GM18519 (cell line): ENCODE measurements around the gene TPK1.

Source experiments
- ATAC-seq: cut with Tn5 transposase; IDR thresholded peaks from one replicate; pipeline ENCODE4 v1.9.1; 2021; ENCODE audit warnings: mild to moderate bottlenecking, moderate library complexity; ENCODE audit not compliant: unreplicated experiment, low FRiP score

The TPK1 gene

DNA sequence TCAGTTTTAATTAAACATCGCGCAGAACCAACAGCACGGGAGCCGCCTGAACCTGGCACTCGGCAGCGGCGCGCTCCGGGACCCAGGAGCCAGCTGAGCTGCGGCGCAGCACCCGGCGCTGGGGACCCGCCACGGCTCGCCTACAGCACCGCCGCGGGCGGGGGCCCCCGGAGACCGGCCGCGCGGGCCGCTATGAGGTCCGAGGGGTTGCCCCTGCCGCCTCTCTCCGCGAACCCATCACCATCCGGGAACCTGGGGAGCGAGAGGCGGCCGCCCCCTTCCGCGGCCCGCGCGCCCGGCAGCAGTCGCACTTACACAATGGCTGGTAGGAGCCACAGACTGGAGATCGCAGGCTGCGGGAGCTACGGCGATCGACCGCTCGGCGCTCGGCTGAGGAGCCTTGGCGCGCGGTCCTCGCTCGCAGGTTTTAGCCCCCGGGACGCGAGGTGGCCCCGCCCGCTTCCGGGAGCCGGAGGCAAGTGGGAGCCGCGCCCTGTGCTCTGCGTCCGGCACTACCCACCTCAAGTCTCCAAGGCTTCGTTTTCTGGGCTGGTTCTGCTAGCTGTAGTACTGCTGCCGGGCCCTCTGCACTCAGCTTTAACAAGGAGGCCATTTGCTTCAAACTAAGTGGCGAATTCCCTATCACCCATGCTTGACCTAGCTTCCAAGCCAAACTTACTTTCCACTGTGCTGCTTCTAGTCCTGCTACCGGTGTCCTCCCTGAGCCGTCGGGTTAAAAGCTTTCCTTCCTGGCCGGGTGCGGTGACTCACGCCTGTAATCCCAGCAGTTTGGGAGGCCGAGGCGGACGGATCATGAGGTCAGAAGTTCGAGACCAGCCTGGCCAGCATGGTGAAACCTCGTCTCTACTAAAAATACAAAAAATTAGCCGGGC is at the start of gene TPK1:
Gene TPK1, minus strand, starts transcription at position 402 of the 893 bp plus-strand sequence. CDS start 451 bp downstream, outside the sequence.
- ATAC-seq: peak; percentile 91

DNA sequence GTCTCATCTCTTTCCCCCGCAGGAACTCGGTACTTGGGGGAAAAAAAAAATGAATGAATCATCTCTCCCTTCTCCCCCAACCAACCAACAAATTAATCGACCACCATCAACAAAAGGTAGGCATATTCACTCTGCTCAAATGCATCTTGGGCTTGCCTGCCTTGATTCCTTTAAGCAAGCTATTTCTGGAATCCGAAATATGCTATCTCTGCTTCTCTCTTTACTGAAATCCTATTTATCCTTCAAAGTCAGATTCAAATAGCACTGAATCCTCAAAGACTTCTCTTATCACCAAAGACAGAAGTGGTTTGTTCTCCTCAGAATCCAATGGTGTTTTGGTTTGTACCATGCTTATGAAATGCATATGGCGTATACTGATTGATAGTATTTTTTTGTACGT is 49.6 kb upstream of the TPK1 start:
- ATAC-seq: no peak

DNA sequence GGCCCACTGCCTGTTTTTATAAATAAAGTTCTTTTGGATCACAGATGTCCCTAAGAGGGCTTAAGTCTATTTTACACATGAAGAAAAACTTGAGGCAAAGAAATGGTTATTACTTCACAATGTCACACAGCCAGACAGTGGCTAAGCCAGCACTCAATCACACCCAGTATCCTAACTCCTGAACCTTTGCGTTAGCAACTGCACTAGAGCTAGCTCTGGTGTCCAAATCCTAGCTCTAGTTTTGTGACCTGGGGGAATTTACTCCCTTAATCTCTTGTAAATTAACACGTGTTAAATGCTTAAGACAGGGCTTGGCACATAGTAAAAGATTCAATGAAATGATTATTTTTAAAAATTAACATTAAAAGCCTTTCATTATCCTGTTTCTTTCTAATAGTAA is 49.0 kb upstream of the TPK1 start:
- no peak for ATAC-seq

DNA sequence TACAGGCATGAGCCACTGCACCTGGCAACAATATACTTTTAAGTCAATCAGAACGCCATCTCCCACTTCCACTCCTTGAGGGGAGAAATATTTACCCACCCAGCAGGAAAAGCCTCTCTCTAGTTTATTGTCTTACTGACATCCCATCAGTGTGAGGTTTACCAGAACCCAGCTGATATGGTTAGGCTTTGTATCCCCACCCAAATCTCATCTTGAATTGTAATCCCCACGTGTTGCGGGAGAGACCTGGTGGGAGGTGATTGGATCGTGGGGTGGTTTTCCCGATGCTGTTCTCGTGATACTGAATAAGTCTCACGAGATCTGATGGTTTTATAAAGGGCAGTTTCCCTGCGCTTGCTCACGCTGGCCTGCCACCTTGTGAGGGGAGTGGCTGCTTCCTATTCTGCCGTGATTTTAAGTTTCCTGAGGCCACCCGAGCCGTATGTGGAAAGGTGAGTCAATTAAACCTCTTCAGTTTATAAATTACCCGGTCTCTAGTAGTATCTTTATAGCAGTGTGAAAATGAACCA is 37.5 kb upstream of the TPK1 start:
- no peak for ATAC-seq

DNA sequence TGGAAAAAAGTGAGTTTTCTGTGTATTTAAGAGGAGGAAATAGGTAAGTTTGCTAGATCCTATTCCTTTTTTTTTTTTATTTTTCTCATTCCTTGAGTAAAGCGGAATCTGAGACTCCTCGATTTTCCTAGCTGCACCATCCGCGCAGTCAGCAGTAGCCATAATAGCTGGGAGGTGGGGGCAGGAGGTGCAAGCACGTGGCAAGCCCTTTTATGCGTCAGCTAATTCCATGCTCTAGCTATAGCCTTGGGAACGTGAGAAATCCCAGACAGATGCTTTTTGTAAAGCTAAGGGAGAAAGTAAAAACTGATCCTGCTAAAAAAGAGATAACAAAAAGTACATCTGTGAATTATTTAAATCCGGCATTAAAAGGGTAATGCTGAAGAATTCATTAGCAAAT is 33.2 kb upstream of the TPK1 start:
- ATAC-seq: no peak

DNA sequence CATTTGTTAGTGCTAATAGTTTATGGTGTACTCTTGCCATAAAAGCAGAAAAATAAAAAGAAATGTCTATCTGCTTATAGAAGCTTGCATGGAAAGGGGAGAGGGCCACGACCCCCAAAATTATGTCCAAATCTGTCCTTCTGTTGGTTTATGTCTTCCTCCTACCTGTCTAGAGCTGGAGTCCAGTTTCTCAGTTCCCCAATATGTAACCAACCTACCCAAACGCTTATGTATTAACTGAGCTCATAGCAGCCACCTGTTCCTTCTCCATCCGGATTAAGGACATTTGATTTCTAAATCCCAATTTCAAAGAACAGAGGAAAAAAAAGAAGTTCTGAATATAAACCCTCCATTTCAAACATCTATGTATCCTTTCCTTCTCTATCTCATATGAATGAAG is 30.3 kb upstream of the TPK1 start:
- ATAC-seq: no peak

DNA sequence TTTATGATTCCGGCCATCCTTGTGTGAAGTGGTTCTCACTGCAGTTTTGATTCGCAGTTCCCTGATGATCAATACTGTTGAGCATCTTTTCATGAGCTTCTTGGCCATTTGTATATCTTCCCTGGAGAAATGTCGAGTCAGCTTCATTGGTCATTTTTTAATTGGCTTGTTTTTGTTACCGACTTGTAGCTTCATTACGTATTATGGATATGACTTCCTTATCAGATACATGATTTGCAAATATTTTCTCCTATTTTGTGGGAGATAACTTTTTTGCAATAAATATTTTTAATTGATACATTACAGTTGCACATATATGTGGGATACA is 27.4 kb upstream of the TPK1 start:
- no peak for ATAC-seq

DNA sequence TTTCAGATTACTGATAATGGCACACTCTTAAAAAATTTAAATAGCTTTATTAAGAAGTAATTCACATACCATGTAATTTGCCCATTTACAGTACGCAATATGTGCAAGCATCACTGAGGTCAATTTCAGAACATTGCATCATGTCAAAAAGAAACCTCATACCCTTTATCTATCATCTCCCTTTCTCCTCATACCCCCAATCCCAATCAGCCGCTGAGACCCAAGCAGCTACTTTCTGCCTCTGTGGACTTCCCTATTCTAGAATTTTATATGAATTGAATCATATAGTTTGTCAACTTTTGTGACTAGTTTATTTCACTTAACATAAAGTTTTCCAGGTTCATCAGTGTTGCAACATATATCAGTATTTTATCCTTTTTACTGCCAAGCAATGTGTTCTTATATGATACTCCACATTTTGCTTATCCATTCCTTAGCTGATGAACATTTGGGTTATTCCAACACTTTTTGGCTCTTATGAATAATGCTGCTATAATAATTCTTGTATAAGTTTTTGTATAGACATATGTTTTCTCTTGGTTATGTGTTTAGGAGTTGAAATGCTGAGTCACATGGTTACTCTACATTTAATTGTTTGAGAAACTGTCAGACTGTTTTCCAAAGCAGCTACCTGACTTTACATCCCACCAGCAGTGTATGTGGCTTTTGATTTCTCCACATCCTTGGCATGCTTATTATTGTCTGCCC is 26.9 kb upstream of the TPK1 start:
- ATAC-seq: no peak

DNA sequence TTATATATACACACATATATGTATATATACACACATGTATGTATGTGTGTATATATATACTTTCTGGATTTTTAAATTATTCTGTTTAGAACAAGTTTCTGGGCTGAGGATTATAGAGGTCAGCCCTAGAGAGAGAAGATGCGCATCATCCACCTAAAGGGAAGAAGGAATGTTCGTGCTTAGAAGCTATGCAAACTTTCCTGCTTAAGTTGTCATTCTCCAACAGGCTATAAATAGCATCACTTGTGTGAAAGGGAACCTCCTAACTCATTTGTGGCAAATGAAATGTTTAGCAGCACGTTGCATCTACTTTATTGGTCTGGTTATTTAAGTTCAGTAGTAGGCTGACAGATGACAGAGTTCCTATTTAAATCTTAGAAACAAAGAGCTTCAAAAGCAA is 23.9 kb upstream of the TPK1 start:
- no peak for ATAC-seq

DNA sequence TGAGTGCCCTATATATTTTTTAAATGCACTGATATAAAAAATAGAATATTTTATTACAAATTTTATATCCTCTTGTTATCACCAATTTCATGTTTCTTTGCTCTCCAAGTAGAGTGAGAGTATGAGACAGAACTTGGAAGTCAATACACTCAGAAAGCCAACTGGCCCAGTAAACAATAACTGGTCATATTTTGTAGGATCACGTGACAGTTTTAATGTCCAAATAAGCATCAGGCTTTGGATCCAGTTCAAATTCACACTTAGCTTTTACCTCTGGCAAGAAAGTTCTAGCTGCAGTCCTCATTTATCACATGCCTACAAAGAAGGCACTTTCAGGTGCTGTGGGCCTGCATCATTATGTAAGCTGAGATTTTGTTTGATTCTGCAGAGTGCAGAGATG is 21.6 kb upstream of the TPK1 start:
- ATAC-seq: no peak

DNA sequence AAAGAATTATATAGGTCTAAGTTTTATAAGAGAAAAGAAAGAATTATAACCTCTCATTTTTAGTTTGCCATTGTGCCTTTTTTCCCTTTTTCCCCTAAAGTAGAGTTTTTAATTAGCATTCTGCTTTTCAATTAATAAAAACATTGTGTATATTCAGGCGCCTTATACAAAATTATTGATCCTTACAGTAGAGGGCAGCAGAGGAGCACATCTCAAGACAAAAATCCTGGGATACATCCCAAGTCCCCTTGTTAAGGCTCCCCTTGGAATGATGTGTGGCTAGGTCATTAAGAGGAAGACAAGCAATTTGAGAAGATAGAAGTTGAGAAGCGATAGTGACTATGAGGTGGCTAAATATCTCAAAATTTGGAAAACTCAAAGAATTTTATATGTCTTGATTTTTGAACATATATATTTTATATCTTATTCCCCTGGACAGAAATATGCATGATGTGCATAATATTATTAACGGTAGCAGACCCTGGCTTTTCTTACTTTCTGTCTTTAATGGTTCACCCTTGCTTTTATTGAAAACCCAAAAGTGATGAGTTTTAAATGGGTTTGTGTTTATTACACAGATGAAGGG is 19.1 kb upstream of the TPK1 start:
- no peak for ATAC-seq

DNA sequence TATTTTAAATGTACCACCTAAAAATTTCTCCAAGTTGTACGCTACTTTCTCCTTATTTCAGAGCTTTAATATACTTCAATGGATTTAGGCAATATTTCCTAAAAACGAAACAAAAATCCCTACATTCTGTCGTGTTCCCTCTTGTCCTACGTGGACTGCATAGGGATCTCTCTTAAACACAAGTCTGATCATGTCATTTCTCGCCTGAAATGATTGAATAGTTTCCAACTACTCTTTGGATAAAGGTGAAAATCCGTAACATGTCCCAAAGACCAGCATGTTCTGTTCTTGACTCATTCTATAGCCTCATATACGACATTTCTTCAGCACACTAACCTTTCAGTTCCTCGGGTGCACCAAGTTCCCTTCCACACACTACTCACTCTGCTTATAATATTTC is 17.7 kb upstream of the TPK1 start:
- ATAC-seq: no peak

DNA sequence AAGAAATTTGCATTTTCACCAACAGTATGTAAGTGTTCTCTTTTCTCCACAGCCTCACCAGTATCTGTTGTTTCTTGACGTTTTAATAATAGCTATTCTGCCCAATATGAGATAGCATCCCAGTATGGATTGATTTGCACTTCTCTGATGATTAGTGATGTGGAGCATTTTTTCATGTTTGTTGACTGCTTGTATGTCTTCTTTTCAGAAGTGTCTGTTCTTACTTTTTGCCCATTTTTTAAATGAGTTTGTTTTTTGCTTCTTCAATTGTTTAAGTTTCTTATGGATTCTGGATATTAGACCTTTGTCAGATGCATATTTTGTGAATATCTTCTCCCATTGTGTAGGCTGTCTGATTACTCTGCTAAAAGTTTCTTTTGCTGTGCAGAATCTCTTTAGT is 12.2 kb upstream of the TPK1 start:
- no peak for ATAC-seq

DNA sequence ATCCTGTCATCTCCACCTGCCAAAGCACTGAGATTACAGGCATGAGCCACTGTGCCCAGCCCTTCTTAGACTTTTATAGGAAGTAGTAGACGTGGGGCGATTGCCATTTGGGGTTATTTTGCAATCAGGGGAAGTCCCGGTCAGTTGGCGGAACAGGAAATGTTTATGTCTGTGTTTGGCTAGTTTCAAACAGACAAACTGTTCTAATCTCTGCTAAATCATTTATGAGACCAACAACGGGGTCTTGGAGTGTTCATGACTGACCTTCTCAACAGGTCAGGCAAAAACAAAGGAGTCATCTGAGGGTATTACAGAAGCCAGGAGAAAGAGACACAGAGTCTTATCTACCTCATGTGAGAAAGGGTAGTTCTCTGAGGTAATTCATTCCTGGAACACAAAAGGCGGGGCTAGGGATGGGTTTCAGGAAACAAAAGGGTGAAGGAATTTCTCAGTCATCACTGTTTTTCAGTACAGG is 6.6 kb upstream of the TPK1 start:
- peak; percentile 69 for ATAC-seq

DNA sequence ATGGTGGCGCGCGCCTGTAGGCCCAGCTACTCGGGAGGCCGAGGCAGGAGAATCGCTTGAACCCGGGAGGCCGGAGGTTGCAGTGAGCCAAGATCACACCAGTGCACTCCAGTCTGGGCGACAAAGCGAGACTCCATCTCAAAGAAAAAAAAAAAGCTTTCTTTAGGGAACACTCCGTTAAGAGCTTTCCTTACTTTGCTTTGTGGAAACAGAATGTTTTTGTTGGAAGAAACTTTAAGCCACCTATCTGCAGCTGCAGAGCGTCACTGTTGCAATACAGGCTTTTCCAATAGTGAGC is 641 bp upstream of the TPK1 start:
- ATAC-seq: no peak

DNA sequence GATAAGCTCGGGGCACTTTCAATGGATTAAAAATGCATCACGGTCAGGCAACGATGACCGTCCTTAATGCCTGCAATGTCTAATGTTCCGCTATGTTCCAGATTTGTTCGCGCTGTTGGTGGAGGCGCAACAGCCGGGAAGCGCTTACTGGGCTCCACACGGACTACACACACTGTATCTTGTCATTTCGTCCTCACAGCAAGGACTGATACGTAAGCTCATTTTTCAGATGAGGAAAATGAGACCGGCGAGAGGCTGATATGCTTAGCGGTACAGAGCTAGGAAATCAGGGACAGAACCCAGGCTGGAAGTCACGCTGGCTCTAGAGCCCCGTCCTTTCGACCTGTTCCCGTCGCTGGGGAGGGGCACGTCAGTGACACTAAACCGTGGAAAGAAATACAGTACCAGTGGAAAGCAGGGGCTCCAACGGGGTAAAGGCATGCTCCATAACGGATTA is 670 bp downstream of the TPK1 start:
- peak; percentile 25 for ATAC-seq

DNA sequence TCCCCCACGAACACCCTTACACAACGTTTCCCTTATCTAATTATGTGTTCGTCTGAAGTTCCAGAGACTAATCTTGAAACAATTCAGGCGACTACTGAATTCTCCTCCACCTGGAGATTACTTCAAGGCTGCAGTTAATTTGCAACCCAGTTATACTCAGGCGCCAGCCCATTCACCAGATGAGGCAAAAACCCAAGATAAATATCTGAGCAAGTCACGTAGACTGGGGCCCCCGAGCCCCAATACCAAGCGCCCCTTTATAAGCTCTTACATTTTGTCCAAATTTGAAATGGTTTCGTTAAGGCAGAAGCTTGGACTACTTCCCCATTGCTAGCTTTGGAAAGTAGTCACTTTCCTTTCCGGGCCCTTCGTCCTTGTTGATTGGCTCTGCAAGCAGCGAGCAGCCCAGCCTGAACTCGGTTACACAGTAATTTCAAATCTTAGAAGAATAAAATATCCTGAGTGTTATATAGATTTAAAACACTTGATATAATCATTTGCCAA is 1.2 kb downstream of the TPK1 start:
- ATAC-seq: peak; percentile 29

DNA sequence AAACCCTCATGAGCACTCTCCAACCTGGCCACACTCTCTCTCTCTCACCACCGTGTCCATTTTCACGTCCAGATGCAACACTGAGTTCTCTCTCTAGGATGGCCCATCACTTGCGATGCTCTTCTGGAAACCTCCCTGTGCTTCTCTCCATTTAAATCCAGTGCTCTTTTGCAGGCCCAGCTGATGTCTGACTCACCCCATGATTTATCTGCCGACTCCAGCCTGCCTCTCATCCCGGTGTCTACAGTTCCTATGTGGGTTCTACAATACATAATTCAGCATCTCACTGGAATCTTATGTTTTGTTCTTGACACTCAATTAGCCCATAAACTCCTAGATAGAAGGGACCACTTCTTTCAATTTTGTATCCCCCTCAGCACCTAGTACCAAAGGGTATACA is 5.0 kb downstream of the TPK1 start:
- ATAC-seq: no peak

DNA sequence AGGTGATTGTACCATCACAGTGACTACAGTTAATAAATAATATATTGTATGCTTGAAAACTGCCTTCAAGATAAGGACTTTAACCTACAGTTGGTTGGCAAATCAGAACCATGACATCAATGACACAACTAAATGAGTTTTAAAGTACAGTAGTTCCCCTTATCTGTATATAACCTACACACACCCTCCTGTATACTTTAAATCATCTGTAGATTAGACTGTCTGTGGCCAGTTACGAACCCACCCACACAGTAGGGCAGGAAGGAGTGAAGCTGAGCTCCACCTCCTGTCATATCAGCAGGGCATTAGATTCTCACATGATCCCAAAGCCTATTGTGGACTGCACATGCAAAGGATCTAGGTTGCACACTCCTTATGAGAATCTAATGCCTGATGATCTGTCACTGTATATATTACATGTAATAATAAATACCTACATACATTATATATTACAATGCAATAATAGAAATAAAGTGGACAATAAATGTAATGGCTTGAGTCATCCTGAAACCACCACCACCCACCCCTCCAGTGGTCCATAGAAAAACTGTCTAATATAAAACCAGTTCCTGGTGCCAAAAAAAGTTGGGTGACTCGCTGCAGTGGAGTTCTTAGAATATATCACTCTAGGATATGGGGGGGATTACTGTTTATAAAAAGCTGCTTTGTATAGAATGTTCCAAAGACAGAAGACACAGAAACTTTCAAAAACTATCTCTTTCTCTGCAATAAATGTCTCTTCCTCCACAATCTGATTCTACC is 5.6 kb downstream of the TPK1 start:
- ATAC-seq: no peak

DNA sequence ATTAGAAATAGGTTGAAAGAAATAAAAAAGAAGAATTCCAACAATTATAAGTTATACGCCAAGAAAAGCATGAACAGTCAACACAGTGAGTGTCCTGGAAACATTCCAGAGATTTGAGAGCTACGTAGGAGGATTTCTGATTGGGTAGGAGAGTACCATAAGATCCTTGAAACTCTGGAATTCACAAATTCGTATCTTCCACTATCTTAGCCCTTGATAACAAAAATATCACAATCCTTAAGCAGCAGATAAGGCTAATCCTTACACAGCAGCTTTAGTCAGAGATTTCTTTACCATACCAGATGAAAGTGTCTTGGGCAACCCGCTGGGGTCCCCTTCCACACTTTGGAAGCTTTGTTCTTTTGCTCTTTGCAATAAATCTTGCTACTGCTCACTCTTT is 8.2 kb downstream of the TPK1 start:
- ATAC-seq: no peak

DNA sequence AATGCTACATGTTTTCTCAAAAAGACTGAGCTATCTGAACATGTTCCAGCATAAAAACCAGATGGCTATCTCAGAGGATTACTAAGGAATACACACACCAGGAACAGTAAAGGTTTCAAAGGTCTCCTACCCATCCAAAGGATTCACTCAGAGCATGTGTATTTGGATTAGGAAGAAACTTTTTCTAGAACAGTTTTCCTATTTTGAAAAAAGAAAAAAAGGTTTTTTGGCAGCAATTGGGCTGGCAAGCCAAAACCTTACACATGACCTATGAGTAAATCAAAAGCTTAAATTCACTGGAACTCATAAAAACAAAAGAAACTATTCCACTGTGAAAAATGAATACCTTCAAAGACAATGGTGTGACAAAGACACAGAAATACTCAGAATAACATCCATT is 9.6 kb downstream of the TPK1 start:
- ATAC-seq: no peak
